ENCODE data around the gene OLFM1.

The OLFM1 gene

DNA sequence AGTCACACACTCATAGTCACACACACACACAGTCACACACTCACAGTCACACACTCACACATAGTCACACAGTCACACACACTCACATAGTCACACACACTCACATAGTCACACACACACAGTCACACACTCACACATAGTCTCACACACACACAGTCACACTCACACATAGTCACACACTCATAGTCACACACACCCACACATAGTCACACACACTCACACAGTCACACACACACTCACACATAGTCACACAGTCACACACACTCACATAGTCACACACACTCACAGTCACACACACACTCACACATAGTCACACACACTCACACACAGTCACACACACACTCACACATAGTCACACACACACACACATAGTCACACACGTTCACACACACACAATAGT lies 4.1 kb downstream of the OLFM1 start:
- no peak for DNase-seq

- no peak for DNase-seq
Measured at GRCh38 chr9:135093111-135093510, 5.6 kb downstream of the OLFM1 start.

GRCh38 chr9:135093911-135094584 lies 6.6 kb downstream of the OLFM1 start:
- no peak for DNase-seq

DNA sequence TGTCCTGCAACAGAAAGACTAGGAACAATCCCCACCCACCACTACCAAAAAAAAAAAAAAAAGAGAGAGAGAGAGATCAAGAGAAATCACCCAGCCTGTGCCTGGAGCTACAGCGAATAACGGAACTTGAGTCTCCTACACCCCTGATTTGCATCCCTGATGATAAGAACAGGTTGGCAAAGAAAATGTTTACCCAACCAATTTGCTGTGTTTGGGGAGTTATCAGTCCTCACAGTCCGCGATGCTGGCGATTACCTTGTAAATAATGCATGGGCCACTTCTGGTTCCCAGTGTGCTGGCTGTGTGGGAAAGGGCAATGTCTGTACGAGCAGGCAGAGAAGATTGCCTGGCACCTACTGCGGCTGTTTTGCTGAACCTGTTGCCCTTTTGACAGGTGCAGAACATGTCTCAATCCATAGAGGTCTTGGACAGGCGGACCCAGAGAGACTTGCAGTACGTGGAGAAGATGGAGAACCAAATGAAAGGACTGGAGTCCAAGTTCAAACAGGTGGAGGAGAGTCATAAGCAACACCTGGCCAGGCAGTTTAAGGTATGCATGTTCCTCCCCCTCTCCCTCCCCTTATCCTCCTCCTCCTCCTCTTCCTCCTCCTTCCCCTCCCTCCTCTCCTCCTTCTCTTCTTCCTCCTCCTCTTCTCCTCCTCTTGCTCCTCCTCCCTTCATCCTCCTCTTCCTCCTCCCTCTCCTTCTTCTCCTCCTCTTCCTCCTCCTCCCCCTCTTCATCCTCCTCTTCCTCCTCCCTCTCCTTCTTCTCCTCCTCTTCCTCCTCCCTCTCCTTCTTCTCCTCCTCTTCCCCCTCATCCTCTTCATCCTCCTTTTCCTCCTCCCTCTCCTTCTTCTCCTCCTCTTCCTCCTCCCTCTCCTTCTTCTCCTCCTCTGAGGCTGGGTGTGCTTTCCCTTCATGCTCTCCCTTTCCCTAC lies 8.3 kb downstream of the OLFM1 start:
- DNase-seq, result peak; percentile 35

DNA sequence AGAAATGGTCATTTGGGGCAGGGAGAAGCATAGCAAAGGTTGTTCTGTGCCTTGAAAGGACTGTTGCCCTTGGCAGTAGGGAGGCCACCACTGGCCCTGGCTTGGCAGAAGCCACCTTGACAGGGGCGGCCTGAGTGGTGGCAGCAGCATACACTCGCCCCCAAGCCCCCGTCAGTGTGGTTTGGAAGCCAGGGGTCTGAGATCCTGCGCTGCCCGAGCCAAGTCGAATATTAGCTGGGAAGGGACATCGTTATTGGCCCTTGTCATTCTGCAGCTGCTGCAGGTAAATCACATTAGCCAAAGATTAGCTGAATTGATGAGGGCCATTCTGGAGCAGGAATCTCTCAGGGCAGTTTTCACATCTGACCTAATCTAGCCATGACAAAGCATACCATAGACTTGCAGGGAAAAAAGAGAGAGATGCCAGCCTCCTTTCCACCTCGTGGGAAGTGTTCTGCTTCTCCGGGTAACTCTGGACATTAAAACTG lies 9.0 kb downstream of the OLFM1 start:
- DNase-seq, result no peak

- peak; percentile 92 for DNase-seq
Measured at GRCh38 chr9:135098400-135099105, 11.1 kb downstream of the OLFM1 start.

DNA sequence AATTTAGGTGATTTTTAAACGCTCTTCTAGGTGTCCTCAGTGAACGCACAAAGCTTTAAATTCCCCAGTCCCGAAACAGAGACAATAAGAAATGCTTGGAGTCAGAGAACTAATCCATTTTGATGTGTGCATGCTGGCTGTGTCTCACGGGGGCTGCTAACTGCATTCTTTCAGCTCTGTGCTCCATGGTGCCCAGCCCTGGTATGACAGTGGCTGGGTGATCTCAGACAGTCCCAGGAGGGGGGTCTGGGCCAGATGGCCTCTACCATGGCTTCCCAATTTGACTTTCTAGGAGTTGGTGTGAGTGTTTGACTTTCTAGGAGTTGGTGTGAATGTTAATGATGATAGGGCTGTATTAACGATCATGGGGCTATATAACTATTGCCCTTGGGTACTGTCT lies 12.1 kb downstream of the OLFM1 start:
- peak; percentile 33 for DNase-seq

GRCh38 chr9:135100241-135100681 lies 12.8 kb downstream of the OLFM1 start:
- peak; percentile 97 for DNase-seq

GRCh38 chr9:135100725-135101410 lies 13.4 kb downstream of the OLFM1 start:
- DNase-seq, result no peak

DNA sequence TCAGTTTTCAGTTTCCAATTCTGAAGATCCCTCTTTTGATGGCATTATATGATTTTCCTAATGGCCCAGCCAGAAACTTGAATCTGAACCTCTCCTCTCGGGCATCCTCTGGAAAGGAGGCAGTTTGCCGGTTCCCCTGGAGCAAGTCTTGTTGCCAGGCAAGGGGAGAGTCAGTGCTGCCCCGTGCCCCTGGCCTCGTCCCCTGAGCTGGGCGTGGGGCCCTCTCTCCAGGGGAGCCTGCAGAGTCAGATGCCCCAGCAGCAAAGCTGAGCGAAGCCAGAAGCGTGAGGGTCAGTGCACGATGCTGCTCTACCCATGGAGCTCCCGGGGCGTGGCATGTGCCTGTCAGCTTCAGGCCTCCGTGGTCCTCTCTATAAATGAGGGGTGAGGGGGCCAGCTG lies 14.0 kb downstream of the OLFM1 start:
- DNase-seq, result no peak

- no peak for DNase-seq
Measured at GRCh38 chr9:135101926-135102325, 14.5 kb downstream of the OLFM1 start.

GRCh38 chr9:135102331-135102730 lies 14.9 kb downstream of the OLFM1 start:
- DNase-seq, result no peak

- no peak for DNase-seq
Measured at GRCh38 chr9:135103001-135103446, 15.6 kb downstream of the OLFM1 start.

DNA sequence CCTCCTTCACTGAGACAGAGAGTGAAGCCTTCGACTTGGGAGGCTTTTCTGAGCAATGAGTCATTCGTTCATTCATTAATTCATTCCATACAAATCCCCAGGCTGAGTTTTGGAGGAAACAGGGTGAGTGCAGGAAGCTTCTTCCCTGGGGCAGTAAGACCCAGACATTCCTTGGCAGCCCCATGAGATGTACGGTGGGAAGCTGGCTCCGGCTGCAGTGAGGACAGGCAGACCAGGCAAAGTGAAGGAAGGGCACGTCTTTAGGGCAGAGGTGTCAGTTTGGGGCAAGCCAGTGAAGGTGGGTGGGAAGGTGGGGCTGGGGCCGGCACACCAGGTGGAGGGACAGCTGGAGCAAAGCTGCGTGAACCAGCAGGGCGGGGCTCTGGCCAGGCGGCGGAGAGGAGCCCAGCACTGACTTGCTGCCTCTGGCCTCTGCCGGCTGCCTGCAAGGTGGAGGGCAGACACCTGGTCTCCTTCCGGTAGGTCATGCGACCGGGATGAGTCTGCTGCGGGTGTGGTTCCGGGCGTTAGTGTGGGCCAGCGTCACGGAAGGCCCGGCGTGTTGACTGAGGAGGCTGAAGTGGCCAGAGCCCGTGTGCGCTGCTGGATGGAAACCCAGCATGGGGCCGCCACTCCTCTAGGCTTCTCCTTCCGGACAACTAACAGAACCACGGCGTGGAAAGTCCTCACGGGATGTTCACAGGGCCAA lies 16.6 kb downstream of the OLFM1 start:
- peak; percentile 45 for DNase-seq

DNA sequence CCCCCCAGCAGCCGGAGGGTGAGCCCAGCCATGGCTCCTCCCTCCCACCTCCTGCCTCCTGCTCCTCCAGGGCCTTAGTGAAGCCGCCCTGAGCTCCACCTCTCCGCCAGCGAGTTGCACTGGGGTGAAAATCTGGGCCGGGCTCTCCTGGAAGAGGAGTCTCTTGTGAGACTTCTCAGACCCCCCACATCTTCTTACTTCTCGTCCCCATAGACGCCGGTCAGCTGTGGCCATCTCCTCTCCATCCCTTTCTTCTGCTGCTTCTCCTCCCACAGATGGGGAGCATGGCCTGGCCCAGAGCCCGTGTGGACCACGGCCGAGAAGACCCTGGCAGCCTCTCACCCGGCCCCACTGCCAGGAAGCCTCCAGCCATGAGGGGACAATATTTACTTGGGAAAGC lies 17.3 kb downstream of the OLFM1 start:
- DNase-seq, result no peak

GRCh38 chr9:135105211-135105745 lies 17.8 kb downstream of the OLFM1 start:
- no peak for DNase-seq

DNA sequence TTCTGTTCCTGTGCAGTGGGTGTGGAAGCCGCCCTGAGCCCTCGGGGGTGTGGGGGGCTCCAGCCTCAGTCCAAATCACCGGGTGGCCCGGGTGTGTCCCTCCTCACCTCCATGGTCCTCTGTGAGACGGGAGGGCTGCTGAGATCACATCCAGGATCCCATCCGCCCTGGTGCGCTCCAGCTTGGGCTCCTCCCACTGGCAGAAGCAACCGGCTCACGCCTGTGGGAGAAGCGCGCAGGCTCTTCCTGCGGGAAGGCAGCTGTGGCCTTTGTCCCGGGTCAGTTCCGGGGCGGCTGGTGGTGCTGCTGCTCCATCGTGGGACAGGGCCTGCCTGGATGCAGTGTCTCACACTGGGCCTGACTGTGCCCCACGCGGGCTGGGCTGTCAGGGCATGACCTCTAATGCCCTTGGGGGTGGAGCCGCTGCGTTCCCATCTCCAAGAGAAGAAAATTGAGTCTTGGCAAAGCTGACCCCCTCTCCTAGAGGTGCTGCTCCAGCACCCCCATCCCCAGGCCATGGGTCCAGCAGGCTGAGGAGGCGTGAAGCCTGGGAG lies 18.5 kb downstream of the OLFM1 start:
- DNase-seq, result no peak

GRCh38 chr9:135106551-135107270 lies 19.2 kb downstream of the OLFM1 start:
- no peak for DNase-seq

DNA sequence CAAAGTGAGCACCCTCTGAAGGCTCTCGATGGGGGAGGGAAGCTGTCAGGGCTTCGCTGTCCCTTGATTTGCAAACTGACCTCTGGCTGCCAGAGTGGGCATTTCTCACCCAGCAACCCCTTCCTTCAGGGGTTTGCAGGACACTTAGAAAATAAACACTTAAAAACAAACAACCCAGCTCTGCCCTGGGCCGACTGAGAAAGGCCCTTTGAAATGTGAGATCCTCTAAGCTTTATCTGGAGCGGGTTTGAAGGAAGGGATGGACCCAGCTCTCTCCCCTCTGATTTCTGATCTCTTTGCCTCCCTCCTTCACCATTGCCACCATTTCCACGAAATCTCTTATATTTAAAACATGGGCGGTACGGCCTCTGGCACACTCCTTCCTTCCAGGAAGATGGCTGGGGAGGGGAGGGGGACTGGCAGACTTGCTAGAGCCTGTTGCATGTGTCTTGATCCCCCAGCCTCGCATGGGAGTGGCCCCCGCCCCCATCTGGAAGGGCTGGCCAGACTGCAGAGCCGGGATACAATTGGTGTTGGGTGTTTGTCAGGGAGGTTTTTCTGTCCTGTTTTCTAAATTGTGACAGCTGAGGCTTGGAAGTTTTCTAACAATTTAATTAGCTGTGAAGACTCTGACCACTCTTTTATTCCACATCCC lies 20.2 kb downstream of the OLFM1 start:
- no peak for DNase-seq

Measured in NCI-H2171 treated with DMSO at 0.1 percent for 48 hours (cell line).